Mucosa of rectum (tissue), 2 donors: Measurements from ENCODE around the gene CCSER1.

Experiments used
- H3K27ac ChIP-seq, 2 donors: one replicate each; pipeline ENCODE4 v1.7.0; 2013; ENCODE audit warnings: inconsistent platforms in 2 of 2, low read depth in 2 of 2, low read length in 2 of 2
- H3K27me3 ChIP-seq, 2 donors: one replicate each; pipeline ENCODE4 v1.7.0; 2013; ENCODE audit warnings: low read length in 2 of 2; ENCODE audit not compliant: control insufficient read depth in 2 of 2, insufficient read depth in 2 of 2
- H3K36me3 ChIP-seq, 2 donors: one replicate each; pipeline ENCODE4 v1.7.0; 2013; ENCODE audit warnings: low read length in 2 of 2; ENCODE audit not compliant: control insufficient read depth in 2 of 2, insufficient read depth in 2 of 2
- H3K4me1 ChIP-seq, 2 donors: one replicate each; pipeline ENCODE4 v1.7.0; 2013; ENCODE audit warnings: low read length in 2 of 2, mild to moderate bottlenecking in 1 of 2; ENCODE audit not compliant: control insufficient read depth in 2 of 2, insufficient read depth in 2 of 2
- H3K4me3 ChIP-seq, 2 donors: one replicate each; pipeline ENCODE4 v1.7.0; 2013; ENCODE audit warnings: low read length in 2 of 2
- H3K9ac ChIP-seq, 2 donors: one replicate each; pipeline ENCODE4 v1.7.0; 2013; ENCODE audit warnings: low read length in 2 of 2, low read depth in 1 of 2, mild to moderate bottlenecking in 1 of 2
- H3K9me3 ChIP-seq, 2 donors: one replicate each; pipeline ENCODE4 v1.7.0; 2013; ENCODE audit warnings: low read length in 2 of 2; ENCODE audit not compliant: control insufficient read depth in 2 of 2
- donor health status: healthy.
- donor health status: Normal muscosa, but diverticular disease.

CCSER1 gene

DNA sequence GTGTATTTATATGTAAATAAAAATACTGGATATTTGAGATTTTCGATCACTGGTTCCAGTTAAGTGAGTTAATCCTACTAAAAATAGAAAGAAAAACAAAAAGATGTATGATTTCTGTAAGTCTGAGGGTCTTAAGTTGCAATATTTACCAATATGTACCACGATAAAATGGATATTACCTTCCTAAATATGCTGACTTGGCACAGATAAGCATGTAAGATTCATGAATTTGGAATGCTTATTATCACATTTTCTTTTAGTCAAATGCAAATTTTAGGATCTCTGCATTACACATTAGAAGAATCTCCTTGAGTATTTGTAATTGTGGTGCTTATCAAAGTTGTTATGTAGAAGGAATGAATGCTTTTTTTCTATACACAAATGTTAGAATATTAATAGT lies 1158.3 kb downstream of the CCSER1 start:
- Histone ChIP-seq H3K27me3 (no peaks in the 10 kb centered on the region), H3K4me1 (no peaks in the 10 kb centered on the region), H3K9ac (no peak overlapping the region), H3K4me3 (no peak overlapping the region), H3K9me3 (no peaks in the 10 kb centered on the region), H3K36me3 (no peaks in the 10 kb centered on the region), H3K27ac (no peak overlapping the region)

DNA sequence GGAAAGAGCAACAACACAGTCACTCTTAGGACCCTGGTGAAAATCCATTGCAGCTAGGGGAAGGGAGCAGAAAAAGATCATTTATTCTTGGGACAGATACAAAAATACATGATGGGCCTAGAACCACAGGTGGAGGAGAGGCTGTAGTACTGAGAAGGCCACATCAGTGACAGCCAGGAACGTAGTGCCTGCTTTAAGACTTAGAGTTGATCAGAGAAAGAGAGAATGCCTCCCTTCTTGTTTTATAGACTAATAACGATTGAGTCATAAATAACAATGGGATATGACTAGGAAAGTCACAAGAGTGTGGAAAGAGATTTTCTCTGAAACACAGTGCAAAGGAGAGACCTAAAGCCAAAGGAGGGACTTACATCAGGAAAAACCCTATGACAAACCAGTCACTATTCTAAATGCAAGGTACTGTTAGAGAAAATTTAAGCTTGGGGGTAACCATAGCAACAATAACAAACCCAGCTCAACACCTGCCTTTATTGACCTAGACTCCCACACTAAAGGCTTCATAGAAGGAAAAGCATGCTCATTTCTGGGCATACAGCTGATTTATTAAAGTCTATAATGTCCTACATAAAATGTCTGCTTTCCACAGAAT lies 1161.6 kb downstream of the CCSER1 start:
- Histone ChIP-seq H3K4me3 (no peak overlapping the region), H3K27me3 (no peaks in the 10 kb centered on the region), H3K4me1 (no peaks in the 10 kb centered on the region), H3K27ac (no peak overlapping the region), H3K9ac (no peak overlapping the region), H3K9me3 (no peaks in the 10 kb centered on the region), H3K36me3 (no peaks in the 10 kb centered on the region)

DNA sequence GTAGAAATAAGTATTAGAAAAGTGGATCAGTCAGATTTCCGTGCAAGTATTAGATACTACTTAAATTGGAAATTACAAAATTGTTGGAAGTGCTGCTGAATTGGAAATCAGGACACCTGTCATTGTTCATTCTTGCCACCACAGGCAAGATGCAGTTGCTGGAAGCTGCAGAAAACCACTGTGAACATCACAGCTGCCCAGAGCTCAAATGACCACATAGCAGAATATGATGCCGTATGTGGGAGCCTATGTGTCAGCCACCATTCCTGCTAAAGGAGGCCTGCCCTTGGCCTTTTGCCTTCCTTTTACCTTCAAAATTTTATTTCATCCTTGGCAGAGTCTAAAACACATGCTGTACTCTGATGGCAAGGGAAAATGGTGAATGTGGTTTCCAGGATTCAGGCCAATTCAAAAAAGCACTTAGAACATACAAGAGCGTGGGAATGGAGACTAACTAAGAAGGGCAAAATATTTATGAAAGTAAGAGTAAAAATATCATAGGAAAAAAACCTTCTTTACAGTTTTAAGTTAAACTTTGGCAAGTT lies 1171.0 kb downstream of the CCSER1 start:
- no peak overlapping the region for H3K4me3 ChIP-seq
- no peak overlapping the region for H3K9ac ChIP-seq
- no peak overlapping the region for H3K27ac ChIP-seq
- no peaks in the 10 kb centered on the region for H3K36me3 ChIP-seq
- H3K4me1 ChIP-seq: no peaks in the 10 kb centered on the region
- H3K9me3 ChIP-seq: no peaks in the 10 kb centered on the region
- no peaks in the 10 kb centered on the region for H3K27me3 ChIP-seq

DNA sequence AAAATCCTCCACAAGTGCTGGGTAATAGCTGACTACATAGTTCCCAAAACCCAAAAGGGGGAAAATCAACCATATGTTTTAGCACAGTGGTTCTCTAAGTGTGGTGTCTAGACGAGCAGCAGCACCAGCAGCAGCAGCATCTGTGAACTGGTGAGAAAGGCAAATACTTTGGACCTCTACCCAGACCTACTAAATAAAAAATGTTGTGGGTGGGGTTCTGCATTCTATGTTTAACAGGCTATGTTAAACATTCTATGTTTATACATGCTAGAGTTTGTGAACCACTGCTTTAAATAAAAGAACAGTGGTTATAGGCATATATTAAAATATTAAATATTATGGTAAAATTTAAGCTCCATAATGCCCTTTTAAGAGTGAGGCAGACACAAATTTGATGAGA lies 1171.6 kb downstream of the CCSER1 start:
- no peak overlapping the region for H3K4me3 ChIP-seq
- H3K9me3 ChIP-seq: no peaks in the 10 kb centered on the region
- no peak overlapping the region for H3K27ac ChIP-seq
- no peak overlapping the region for H3K9ac ChIP-seq
- no peaks in the 10 kb centered on the region for H3K27me3 ChIP-seq
- H3K4me1 ChIP-seq: no peaks in the 10 kb centered on the region
- H3K36me3 ChIP-seq: no peaks in the 10 kb centered on the region

DNA sequence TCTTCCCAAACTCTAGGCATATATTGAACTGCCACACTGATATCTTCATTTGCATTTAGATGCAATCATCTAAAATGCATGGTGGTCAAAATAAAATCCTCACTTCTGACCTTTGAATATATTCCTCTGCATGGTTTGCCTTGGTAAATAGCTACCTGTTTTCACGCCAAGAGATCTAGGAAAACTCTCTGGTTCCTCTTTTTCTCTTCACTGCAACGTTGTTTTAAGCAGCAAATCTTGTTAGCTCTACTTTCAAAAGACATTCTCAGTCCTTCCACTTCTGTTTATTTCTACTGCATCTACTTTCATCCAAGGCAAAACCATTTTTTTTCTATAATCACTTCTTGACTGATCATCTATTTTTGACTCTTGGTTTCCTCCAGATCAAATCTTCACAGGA lies 1174.9 kb downstream of the CCSER1 start:
- Histone ChIP-seq H3K9me3 (no peaks in the 10 kb centered on the region), H3K4me3 (no peak overlapping the region), H3K4me1 (no peaks in the 10 kb centered on the region), H3K27me3 (no peaks in the 10 kb centered on the region), H3K36me3 (no peaks in the 10 kb centered on the region), H3K27ac (no peak overlapping the region), H3K9ac (no peak overlapping the region)

DNA sequence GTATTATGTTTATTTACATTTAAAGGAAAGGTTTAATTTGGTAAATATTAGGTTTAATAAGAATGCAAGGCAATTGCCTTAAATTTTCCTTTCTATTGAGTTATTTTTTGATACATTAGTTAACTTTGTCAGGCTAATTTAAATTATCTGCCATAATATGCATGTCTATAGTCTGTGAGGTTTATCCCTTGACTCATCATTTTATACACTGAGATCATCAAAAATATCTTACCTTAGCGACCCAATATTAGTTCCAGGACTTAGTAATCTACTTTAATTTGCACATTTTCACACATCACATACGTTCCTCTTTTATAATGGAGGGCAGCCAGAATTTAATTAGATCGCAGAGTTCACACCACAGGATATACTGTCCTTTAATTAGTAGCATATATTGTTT lies 1177.1 kb downstream of the CCSER1 start:
- no peaks in the 10 kb centered on the region for H3K27me3 ChIP-seq
- H3K9ac ChIP-seq: no peak overlapping the region
- H3K36me3 ChIP-seq: no peaks in the 10 kb centered on the region
- H3K4me1 ChIP-seq: no peaks in the 10 kb centered on the region
- no peak overlapping the region for H3K27ac ChIP-seq
- H3K4me3 ChIP-seq: no peak overlapping the region
- no peaks in the 10 kb centered on the region for H3K9me3 ChIP-seq

DNA sequence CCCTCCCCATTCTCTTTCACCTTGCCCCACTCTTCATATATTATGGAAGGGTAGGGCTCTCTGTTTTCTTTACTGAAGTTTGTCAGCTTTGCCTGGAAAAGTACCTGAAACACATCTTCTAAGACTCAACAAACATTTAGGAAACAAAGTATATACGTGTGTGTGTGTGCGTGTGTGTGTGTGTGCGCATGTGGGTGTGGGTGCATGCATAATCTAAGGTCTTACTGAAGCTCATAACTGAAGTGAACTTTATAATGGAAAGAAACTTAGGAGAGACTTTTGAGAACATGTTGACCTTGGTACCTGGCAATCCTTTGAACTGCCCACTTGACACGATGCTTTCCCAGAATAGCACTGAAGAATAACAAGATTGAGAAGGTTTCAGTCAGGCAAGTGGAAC lies 1190.2 kb downstream of the CCSER1 start:
- H3K27me3 ChIP-seq: no peaks in the 10 kb centered on the region
- H3K4me1 ChIP-seq: no peaks in the 10 kb centered on the region
- no peak overlapping the region for H3K4me3 ChIP-seq
- no peaks in the 10 kb centered on the region for H3K9me3 ChIP-seq
- H3K27ac ChIP-seq: no peak overlapping the region
- no peaks in the 10 kb centered on the region for H3K36me3 ChIP-seq
- no peak overlapping the region for H3K9ac ChIP-seq

DNA sequence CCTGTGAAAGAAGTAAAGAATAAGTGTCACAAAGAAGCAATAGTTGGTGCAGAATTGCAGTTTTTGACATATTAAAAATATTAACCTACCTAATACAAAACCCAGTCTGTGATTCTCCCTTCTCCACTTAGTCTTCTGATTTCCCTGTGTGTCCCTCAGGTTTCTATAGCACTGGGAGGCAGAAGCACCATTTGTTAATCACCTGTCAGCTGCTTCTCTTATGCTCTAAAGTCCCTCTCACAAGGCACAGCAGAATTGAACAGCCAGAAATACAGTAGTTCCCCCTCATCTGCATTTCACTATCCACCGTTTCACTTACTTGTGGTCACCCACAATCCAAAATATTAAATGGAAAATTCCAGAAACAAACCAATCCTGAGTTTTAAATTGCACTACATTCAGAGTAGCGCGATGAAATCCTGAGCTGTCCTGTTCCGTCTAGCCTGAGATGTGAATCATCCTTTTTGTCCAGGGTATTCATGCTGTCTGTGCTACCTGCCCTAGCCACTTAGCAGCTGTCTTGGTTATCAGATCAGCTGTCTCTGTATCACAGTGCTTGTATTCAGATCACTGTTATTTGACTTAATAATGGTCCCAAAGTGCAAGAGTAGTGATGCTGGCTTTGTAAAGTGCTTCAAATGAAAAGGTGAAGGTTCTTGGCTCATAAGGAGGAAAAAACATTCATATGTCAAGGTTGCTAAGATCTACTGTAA lies 1192.5 kb downstream of the CCSER1 start:
- H3K4me3 ChIP-seq: no peak overlapping the region
- H3K9ac ChIP-seq: no peak overlapping the region
- no peak overlapping the region for H3K27ac ChIP-seq
- no peaks in the 10 kb centered on the region for H3K4me1 ChIP-seq
- H3K9me3 ChIP-seq: no peaks in the 10 kb centered on the region
- no peaks in the 10 kb centered on the region for H3K27me3 ChIP-seq
- no peaks in the 10 kb centered on the region for H3K36me3 ChIP-seq

DNA sequence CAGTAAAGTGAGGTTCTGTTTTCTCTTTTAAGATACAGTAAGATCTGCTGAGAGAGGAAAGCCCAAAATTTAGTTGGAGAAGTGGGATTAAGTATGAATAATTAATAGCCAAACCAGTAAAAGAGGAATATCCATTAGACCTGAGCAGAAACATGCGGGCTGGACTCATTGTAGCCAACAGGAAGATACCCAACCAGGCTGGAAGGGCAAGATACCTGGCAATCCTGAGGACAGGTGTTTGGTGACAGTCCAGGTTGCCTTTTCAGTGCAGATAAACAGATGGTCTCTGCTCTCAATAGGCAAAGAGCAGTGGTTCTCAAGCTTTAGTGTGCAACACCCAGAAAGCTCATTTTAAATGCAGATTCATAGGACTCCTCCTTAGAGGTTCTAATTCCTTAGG lies 1195.8 kb downstream of the CCSER1 start:
- H3K4me3 ChIP-seq: no peak overlapping the region
- no peak overlapping the region for H3K27ac ChIP-seq
- H3K36me3 ChIP-seq: no peaks in the 10 kb centered on the region
- no peak overlapping the region for H3K9ac ChIP-seq
- peaks cover 2 to 5% of the 10 kb centered on the region in 2 donors for H3K9me3 ChIP-seq
- no peaks in the 10 kb centered on the region for H3K4me1 ChIP-seq
- no peaks in the 10 kb centered on the region for H3K27me3 ChIP-seq

DNA sequence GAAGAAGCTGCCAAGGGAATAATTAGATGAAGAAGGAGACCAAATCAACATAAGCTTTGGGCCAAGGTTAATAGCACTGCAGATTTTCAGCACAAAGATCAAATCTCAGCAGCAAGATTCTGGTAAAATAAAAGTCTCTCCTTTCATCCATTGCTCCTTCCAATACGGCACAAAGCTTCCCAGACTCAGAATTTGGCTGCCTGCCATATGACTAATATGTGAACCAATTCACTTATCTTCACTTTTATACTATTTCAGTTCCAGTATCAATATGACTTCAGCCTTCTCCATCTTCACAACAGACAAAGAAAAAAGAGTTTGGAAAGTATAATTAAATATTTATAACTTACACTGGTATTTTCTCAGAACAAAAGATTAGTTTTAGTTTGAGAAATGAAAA lies 1198.3 kb downstream of the CCSER1 start:
- Histone ChIP-seq H3K27me3 (no peaks in the 10 kb centered on the region), H3K27ac (no peak overlapping the region), H3K9me3 (peaks cover 2 to 5% of the 10 kb centered on the region in 2 donors), H3K4me3 (no peak overlapping the region), H3K9ac (no peak overlapping the region), H3K36me3 (no peaks in the 10 kb centered on the region), H3K4me1 (no peaks in the 10 kb centered on the region)
